Brain microvascular endothelial cell (primary cell): ENCODE results near the gene DGKQ.

ENCODE experiments used
- DNase-seq: peaks from one replicate; pipeline ENCODE4 v3.0.0-alpha.2; 2020
- H3K27ac ChIP-seq: fragments of 250-450 bp; sonication (Bioruptor Pico); 2 replicates; pipeline ENCODE4 v1.5.1; 2020; ENCODE audit warnings: mild to moderate bottlenecking, moderate library complexity
- H3K27me3 ChIP-seq: fragments of 250-450 bp; sonication (Bioruptor Pico); replicated peaks from 2 replicates; pipeline ENCODE4 v1.5.1; 2020; ENCODE audit warnings: mild to moderate bottlenecking
- H3K36me3 ChIP-seq: fragments of 250-450 bp; sonication (Bioruptor Pico); replicated peaks from 2 replicates; pipeline ENCODE4 v1.5.1; 2020; ENCODE audit warnings: mild to moderate bottlenecking
- H3K4me3 ChIP-seq: 2 replicates; pipeline ENCODE4 v1.5.1; 2011; ENCODE audit warnings: low read depth, mild to moderate bottlenecking, control low read depth, low read length, moderate library complexity
- in situ Hi-C: cut with HindIII; loops from 2 replicates; pipeline ENCODE4 v1.10.0; 2017; ENCODE audit warnings: low sequenced_read_pairs, low pct_ligation_motif_present
- TF ChIP-seq, protein P1 (sequence below): IDR thresholded peaks from 2 replicates; pipeline ENCODE4 v1.5.1; 2011; ENCODE audit warnings: low read depth, mild to moderate bottlenecking, moderate library complexity, low read length, control low read depth, inconsistent platforms; ENCODE audit errors: missing control alignments

Gene DGKQ

GRCh38 chr4:964346-965025 is 8.9 kb downstream of the DGKQ start:
- Histone ChIP-seq H3K27ac (no peak overlapping the region), H3K27me3 (no peaks in the 10 kb centered on the region), H3K4me3 (no peak overlapping the region), H3K36me3 (peaks cover 17% of the 10 kb centered on the region)
- in situ Hi-C loops = no loop called here
- TF ChIP-seq, protein P1, sequence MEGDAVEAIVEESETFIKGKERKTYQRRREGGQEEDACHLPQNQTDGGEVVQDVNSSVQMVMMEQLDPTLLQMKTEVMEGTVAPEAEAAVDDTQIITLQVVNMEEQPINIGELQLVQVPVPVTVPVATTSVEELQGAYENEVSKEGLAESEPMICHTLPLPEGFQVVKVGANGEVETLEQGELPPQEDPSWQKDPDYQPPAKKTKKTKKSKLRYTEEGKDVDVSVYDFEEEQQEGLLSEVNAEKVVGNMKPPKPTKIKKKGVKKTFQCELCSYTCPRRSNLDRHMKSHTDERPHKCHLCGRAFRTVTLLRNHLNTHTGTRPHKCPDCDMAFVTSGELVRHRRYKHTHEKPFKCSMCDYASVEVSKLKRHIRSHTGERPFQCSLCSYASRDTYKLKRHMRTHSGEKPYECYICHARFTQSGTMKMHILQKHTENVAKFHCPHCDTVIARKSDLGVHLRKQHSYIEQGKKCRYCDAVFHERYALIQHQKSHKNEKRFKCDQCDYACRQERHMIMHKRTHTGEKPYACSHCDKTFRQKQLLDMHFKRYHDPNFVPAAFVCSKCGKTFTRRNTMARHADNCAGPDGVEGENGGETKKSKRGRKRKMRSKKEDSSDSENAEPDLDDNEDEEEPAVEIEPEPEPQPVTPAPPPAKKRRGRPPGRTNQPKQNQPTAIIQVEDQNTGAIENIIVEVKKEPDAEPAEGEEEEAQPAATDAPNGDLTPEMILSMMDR = no peak
- DNase-seq = no peak

GRCh38 chr4:963276-964225 is 9.8 kb downstream of the DGKQ start:
- no peak overlapping the region for H3K27ac ChIP-seq
- DNase-seq = no peak
- in situ Hi-C loops = no loop called here
- H3K4me3 ChIP-seq = no peak overlapping the region
- peaks cover 17% of the 10 kb centered on the region for H3K36me3 ChIP-seq
- TF ChIP-seq, protein P1 = no peak
- H3K27me3 ChIP-seq = no peaks in the 10 kb centered on the region

GRCh38 chr4:962231-963208 is 10.8 kb downstream of the DGKQ start:
- Histone ChIP-seq H3K4me3 (no peak overlapping the region), H3K27me3 (no peaks in the 10 kb centered on the region), H3K27ac (no peak overlapping the region), H3K36me3 (peaks cover 17% of the 10 kb centered on the region)
- in situ Hi-C loops = no loop called here
- TF ChIP-seq, protein P1 = no peak
- DNase-seq = no peak

- in situ Hi-C loops = no loop called here
- TF ChIP-seq, protein P1 = no peak
- H3K27me3 ChIP-seq = no peaks in the 10 kb centered on the region
- H3K4me3 ChIP-seq = no peak overlapping the region
- no peak for DNase-seq
- H3K36me3 ChIP-seq = peaks cover 15% of the 10 kb centered on the region
- no peak overlapping the region for H3K27ac ChIP-seq
These were observed 11.8 kb downstream of the DGKQ start for GRCh38 chr4:961351-962230.
